Activated naive CD8-positive, alpha-beta T cell treated with anti-CD3 and anti-CD28 coated beads, Interleukin-2, amount 10 ng/mL, durations not matched to agents 7 days and 5 days (primary cell): ENCODE results near the gene NPHP4. TPM values are rescaled to one million over a fixed set of nuclear protein-coding genes. Genes with fewer than 3 reads are reported as not detected.

ENCODE experiments used
- ATAC-seq: fragments of 150-1000 bp; cut with Tn5 transposase; one replicate; pipeline ENCODE4 v1.10.0; 2021; ENCODE audit warnings: low read depth, moderate library complexity
- POLR2A ChIA-PET: fragments of 350-600 bp; sonication (Branson Sonifier 250); formaldehyde crosslinking; loops from one replicate; lab custom pipeline; 2021; ENCODE audit warnings: antibody characterized with exemption; lab: Charles Lee
- DNase-seq: peaks from one replicate; pipeline ENCODE4 v3.0.0; 2021
- H3K27ac Mint-ChIP-seq: one replicate; pipeline ENCODE4 v1.8.0; 2022; ENCODE audit warnings: mild to moderate bottlenecking, mixed read lengths
- H3K27me3 Mint-ChIP-seq: one replicate; pipeline ENCODE4 v1.8.0; 2022; ENCODE audit warnings: mild to moderate bottlenecking, moderate library complexity, mixed read lengths
- H3K36me3 Mint-ChIP-seq: one replicate; pipeline ENCODE4 v1.8.0; 2021; ENCODE audit warnings: mild to moderate bottlenecking, mixed read lengths
- H3K4me1 Mint-ChIP-seq: one replicate; pipeline ENCODE4 v1.8.0; 2021; ENCODE audit warnings: mixed read lengths
- H3K4me3 Mint-ChIP-seq: one replicate; pipeline ENCODE4 v1.8.0; 2022; ENCODE audit warnings: mild to moderate bottlenecking, moderate library complexity, mixed read lengths
- H3K9me3 Mint-ChIP-seq: one replicate; pipeline ENCODE4 v1.8.0; 2021; ENCODE audit warnings: mixed read lengths
- microRNA-seq: library from miRNA; unstranded; fragments of <30 nt; microRNA quantifications from one replicate; pipeline ENCODE4 v1.2.0, GENCODE V29; 2022
- total RNA-seq, 2 experiments: library from RNA; stranded (reverse); gene quantifications; one replicate each; pipeline ENCODE4 v1.2.3, GENCODE V29; 2021

NPHP4 gene
- total RNA-seq, 2 experiments from 2014 or later = 16.4 to 17.5 TPM

- ATAC-seq (no peak), DNase-seq (peak; percentile 2)
- H3K4me1 Mint-ChIP-seq = no peaks in the 10 kb centered on the region
- H3K27me3 Mint-ChIP-seq = peaks cover 4% of the 10 kb centered on the region
- H3K36me3 Mint-ChIP-seq = no peaks in the 10 kb centered on the region
- peaks cover 2% of the 10 kb centered on the region for H3K9me3 Mint-ChIP-seq
- no peak overlapping the region for H3K4me3 Mint-ChIP-seq
- POLR2A ChIA-PET = no interaction called here
- H3K27ac Mint-ChIP-seq = no peak overlapping the region
Measured at GRCh38 chr1:5820026-5820421, 172.2 kb downstream of the NPHP4 start.

DNA sequence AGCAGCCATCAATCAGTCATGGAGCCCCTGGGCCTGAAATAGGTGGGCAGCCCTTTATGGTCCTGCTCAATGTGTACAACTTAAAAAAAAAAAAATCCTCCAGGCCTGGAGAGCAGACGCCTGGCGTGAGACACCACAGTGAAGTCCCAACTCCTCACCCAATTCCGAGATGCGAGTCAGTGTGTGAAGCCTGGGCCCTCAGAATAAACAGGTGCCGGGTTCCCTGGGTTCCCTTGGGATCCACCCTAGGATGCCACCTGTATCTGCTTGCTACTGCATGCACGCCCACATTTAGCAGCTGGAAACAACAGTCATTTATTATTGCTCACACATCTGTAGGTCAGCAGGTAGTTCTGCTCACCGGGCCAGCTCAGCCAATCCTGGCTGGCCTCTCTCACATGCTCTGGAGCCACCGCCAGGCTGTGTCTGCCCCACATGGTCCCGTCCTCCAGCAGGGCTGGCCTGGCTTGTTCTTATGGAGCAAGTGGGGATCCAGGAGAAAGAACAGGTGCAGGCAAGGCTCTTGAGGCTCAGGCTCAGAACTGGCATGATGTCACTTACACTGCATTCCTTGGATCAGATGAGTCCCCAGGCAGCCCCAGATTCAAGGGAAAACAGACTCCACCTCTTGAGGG lies 172.7 kb downstream of the NPHP4 start:
- H3K9me3 Mint-ChIP-seq = peaks cover 2% of the 10 kb centered on the region
- no peak overlapping the region for H3K27ac Mint-ChIP-seq
- H3K4me3 Mint-ChIP-seq = no peak overlapping the region
- H3K36me3 Mint-ChIP-seq = no peaks in the 10 kb centered on the region
- H3K27me3 Mint-ChIP-seq = peaks cover 4% of the 10 kb centered on the region
- POLR2A ChIA-PET = interaction anchor here (0.6 kb wide), 1 partner anchor 243 kb away, joined by 3 read pairs; no protein-coding TSS in a partner anchor
- peak; percentile 10 for DNase-seq
- ATAC-seq = no peak
- no peaks in the 10 kb centered on the region for H3K4me1 Mint-ChIP-seq

DNA sequence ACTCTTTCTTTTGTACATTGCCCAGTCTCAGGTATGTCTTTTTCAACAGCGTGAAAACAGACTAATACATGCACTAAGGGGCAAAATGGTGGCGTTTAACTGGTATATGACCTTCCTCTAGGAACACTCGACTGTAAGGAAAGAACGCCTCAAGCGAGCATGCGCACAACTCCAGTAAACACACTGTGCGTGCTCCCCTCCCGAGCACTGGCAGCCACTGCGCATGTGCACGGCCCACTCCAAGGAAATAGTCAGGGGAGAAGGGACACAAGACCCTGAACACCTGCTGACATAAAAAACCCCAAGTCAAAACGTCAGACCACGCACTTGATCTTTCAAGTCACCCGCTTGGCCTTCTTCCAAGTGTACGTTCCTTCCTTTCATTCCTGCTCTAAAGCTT lies 173.5 kb downstream of the NPHP4 start:
- POLR2A ChIA-PET = no interaction called here
- no peak overlapping the region for H3K27ac Mint-ChIP-seq
- no peaks in the 10 kb centered on the region for H3K36me3 Mint-ChIP-seq
- H3K27me3 Mint-ChIP-seq = peaks cover 4% of the 10 kb centered on the region
- ATAC-seq (no peak), DNase-seq (no peak)
- no peaks in the 10 kb centered on the region for H3K4me1 Mint-ChIP-seq
- no peak overlapping the region for H3K4me3 Mint-ChIP-seq
- H3K9me3 Mint-ChIP-seq = no peaks in the 10 kb centered on the region

DNA sequence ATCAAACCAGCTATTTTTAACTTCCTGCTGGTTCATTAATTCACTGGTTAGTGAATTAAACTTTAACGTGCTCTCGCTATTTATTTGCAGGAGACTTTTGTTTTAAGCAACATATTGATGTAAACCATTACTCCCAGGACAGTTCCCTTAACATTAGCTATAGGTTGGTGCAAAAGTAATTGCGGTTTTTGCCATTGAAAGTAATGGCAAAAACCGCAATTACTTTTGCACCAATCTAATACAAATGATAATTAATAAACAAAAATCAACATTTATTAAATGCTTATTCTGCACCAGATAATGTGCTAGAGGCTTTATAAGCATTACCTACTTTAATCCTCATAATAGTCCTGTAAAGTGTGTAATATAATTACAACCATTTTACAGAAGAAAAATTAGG lies 176.5 kb downstream of the NPHP4 start:
- no peak overlapping the region for H3K27ac Mint-ChIP-seq
- POLR2A ChIA-PET = no interaction called here
- H3K4me3 Mint-ChIP-seq = no peak overlapping the region
- ATAC-seq (no peak), DNase-seq (no peak)
- peaks cover 3% of the 10 kb centered on the region for H3K27me3 Mint-ChIP-seq
- H3K4me1 Mint-ChIP-seq = no peaks in the 10 kb centered on the region
- H3K9me3 Mint-ChIP-seq = no peaks in the 10 kb centered on the region
- H3K36me3 Mint-ChIP-seq = no peaks in the 10 kb centered on the region

GRCh38 chr1:5815211-5815610 lies 177.0 kb downstream of the NPHP4 start:
- H3K4me3 Mint-ChIP-seq = no peak overlapping the region
- peaks cover 3% of the 10 kb centered on the region for H3K27me3 Mint-ChIP-seq
- H3K4me1 Mint-ChIP-seq = no peaks in the 10 kb centered on the region
- H3K27ac Mint-ChIP-seq = no peak overlapping the region
- no peaks in the 10 kb centered on the region for H3K36me3 Mint-ChIP-seq
- H3K9me3 Mint-ChIP-seq = no peaks in the 10 kb centered on the region
- DNase-seq (peak; percentile 4), ATAC-seq (no peak)
- POLR2A ChIA-PET = no interaction called here

- POLR2A ChIA-PET = no interaction called here
- no peak for ATAC-seq
- H3K4me1 Mint-ChIP-seq = no peaks in the 10 kb centered on the region
- no peaks in the 10 kb centered on the region for H3K36me3 Mint-ChIP-seq
- no peaks in the 10 kb centered on the region for H3K9me3 Mint-ChIP-seq
- H3K4me3 Mint-ChIP-seq = no peak overlapping the region
- no peak for DNase-seq
- H3K27me3 Mint-ChIP-seq = peaks cover 3% of the 10 kb centered on the region
- no peak overlapping the region for H3K27ac Mint-ChIP-seq
Measured at GRCh38 chr1:5814046-5814619, 178.1 kb downstream of the NPHP4 start.

DNA sequence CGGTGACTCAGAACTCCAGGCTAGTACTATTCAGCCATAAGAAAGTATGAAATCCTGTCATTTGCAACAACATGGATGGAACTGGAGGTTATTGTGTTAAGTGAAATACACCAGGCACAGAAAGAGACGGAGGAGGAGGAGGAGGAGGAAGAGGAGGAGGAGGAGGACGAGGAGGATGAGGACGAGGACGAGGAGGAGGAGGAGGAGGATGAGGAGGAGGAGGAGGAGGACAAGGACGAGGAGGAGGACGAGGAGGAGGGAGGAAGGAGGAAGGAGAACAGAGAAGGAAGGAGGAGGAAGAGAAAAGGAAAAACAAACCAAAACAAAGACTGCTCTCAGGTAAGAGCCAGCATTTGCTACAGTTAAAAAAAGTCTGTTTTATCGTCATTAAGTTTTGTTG lies 178.7 kb downstream of the NPHP4 start:
- ATAC-seq = no peak
- POLR2A ChIA-PET = no interaction called here
- Mint-ChIP-seq H3K27ac (no peak overlapping the region), H3K4me1 (no peaks in the 10 kb centered on the region), H3K4me3 (no peak overlapping the region), H3K9me3 (no peaks in the 10 kb centered on the region), H3K36me3 (no peaks in the 10 kb centered on the region), H3K27me3 (peaks cover 3% of the 10 kb centered on the region)
- DNase-seq = no peak

Small RNAs within 50 kb of the gene (microRNA-seq; reads per million reads assigned to microRNA genes)
- gene MIR4689 = not detected

Other genes starting within 250 kb of the NPHP4 start
- gene KCNAB2, start 53.5 kb upstream of the NPHP4 start, total RNA-seq = 100 to 1,000 TPM; 290 to 307 TPM
- under 1 TPM; 0.23 to 0.61 TPM for gene CHD5, start 187.9 kb upstream of the NPHP4 start, total RNA-seq
- 100 to 1,000 TPM; 309 to 343 TPM for gene RPL22, start 207.2 kb upstream of the NPHP4 start, total RNA-seq
- gene RNF207, start 213.7 kb upstream of the NPHP4 start, total RNA-seq = 1 to 10 TPM; 3.8 to 4.0 TPM
- 10 to 100 TPM; 40.3 to 40.4 TPM for gene ICMT, start 243.5 kb upstream of the NPHP4 start, total RNA-seq